HepG2 (cell line): Measurements from ENCODE around the gene CCS. TPM values are rescaled to one million over a fixed set of nuclear protein-coding genes. Genes with fewer than 3 reads are reported as not detected.

Source experiments
- AGO2 ChIP-seq: fragments of 200-400 bp; formaldehyde crosslinking; optimal IDR thresholded peaks from 2 replicates; pipeline ENCODE3; 2017; ENCODE audit warnings: mild to moderate bottlenecking, low read depth, low read length, moderate library complexity
- AKAP8 ChIP-seq: sonication (generic); formaldehyde crosslinking; IDR thresholded peaks from 2 replicates; pipeline ENCODE4 v1.5.1; 2020; ENCODE audit warnings: mild to moderate bottlenecking, missing genetic modification reagents
- ASH2L ChIP-seq: fragments of 300-600, 200-600 bp; sonication (generic); IDR thresholded peaks from 2 replicates; pipeline ENCODE4 v1.7.0; 2017; ENCODE audit warnings: low read depth, mild to moderate bottlenecking, moderate library complexity, mixed read lengths, low read length; ENCODE audit not compliant: insufficient read length
- CENPT ChIP-seq: sonication (generic); formaldehyde crosslinking; IDR thresholded peaks from 2 replicates; pipeline ENCODE4 v1.8.0; 2022; ENCODE audit warnings: low read depth, mild to moderate bottlenecking, moderate library complexity, missing genetic modification reagents
- ELF4 ChIP-seq: sonication (generic); formaldehyde crosslinking; IDR thresholded peaks from 2 replicates; pipeline ENCODE4 v1.5.0; 2020; ENCODE audit warnings: missing genetic modification reagents, mild to moderate bottlenecking, moderate library complexity, borderline replicate concordance
- EZH2 ChIP-seq: conservative IDR thresholded peaks from 2 replicates; pipeline ENCODE4 v1.6.1; 2012; ENCODE audit warnings: mild to moderate bottlenecking, low read depth, low read length, moderate library complexity
- HINFP ChIP-seq: sonication (generic); formaldehyde crosslinking; IDR thresholded peaks from 2 replicates; pipeline ENCODE4 v1.4.0; 2020; ENCODE audit warnings: low read depth, mild to moderate bottlenecking, missing genetic modification reagents
- IRF1 ChIP-seq: sonication (generic); formaldehyde crosslinking; IDR thresholded peaks from 2 replicates; pipeline ENCODE4 v1.4.0; 2020; ENCODE audit warnings: low read depth, mild to moderate bottlenecking, missing genetic modification reagents
- KDM4B ChIP-seq: sonication (generic); formaldehyde crosslinking; IDR thresholded peaks from 2 replicates; pipeline ENCODE4 v1.4.0; 2020; ENCODE audit warnings: missing genetic modification reagents
- NAIF1 ChIP-seq: sonication (generic); formaldehyde crosslinking; IDR thresholded peaks from 2 replicates; pipeline ENCODE4 v1.5.0; 2020; ENCODE audit warnings: mild to moderate bottlenecking, missing genetic modification reagents, borderline replicate concordance
- NFE2L2 ChIP-seq: fragments of 150-350 bp; IDR thresholded peaks from 2 replicates; pipeline ENCODE4 v1.6.1; 2014; ENCODE audit warnings: low read length
- REL ChIP-seq: sonication (generic); formaldehyde crosslinking; conservative IDR thresholded peaks from 2 replicates; pipeline ENCODE4 v1.8.0; 2022; ENCODE audit warnings: mild to moderate bottlenecking, missing genetic modification reagents, moderate library complexity
- TCF7L2 ChIP-seq: IDR thresholded peaks from 2 replicates; pipeline ENCODE4 v1.6.1; 2011; ENCODE audit warnings: mild to moderate bottlenecking, low read depth, low read length, moderate library complexity
- ZFP36 ChIP-seq: fragments of 150-350 bp; IDR thresholded peaks from 2 replicates; pipeline ENCODE4 v1.6.1; 2018; ENCODE audit warnings: borderline replicate concordance, low read length, low read depth; ENCODE audit not compliant: partially characterized antibody
- ZFP82 ChIP-seq: sonication (generic); formaldehyde crosslinking; IDR thresholded peaks from 2 replicates; pipeline ENCODE4 v1.5.1; 2020; ENCODE audit warnings: mild to moderate bottlenecking, missing genetic modification reagents, borderline replicate concordance
- ZMYM4 ChIP-seq: sonication (generic); formaldehyde crosslinking; IDR thresholded peaks from 2 replicates; pipeline ENCODE4 v1.8.1; 2023; ENCODE audit warnings: mild to moderate bottlenecking, missing genetic modification reagents
- ZNF253 ChIP-seq: sonication (generic); formaldehyde crosslinking; IDR thresholded peaks from 2 replicates; pipeline ENCODE4 v1.8.0; 2022; ENCODE audit warnings: mild to moderate bottlenecking, missing genetic modification reagents, borderline replicate concordance
- ZNF296 ChIP-seq: sonication (generic); formaldehyde crosslinking; conservative IDR thresholded peaks from 2 replicates; pipeline ENCODE4 v1.5.0; 2020; ENCODE audit warnings: mild to moderate bottlenecking, missing genetic modification reagents
- ZNF574 ChIP-seq: sonication (generic); formaldehyde crosslinking; IDR thresholded peaks from 2 replicates; pipeline ENCODE4 v1.4.0; 2020; ENCODE audit warnings: missing genetic modification reagents
- ZNF839 ChIP-seq: sonication (generic); formaldehyde crosslinking; IDR thresholded peaks from 2 replicates; pipeline ENCODE4 v1.4.0; 2020; ENCODE audit warnings: missing genetic modification reagents, mild to moderate bottlenecking, borderline replicate concordance
- polyA plus RNA-seq, 8 experiments: library from polyadenylated mRNA; depleted of rRNA in 3 of 8; stranded (reverse) in 7 of 8; unstranded in 1 of 8; fragments of >200 nt; fragmentation: Illumina TruSeq in 4 of 8; extraction: Trizol in 4 of 8; gene quantifications; 2 replicates each; pipeline versions ENCODE4 v1.2.1 to v1.2.3, GENCODE V29; 2011 to 2016; ENCODE audit warnings: low read depth in 4 of 8, missing spikeins in 1 of 8, mixed read lengths in 1 of 8; ENCODE audit not compliant: insufficient read depth in 1 of 8
- total RNA-seq, 5 experiments: library from RNA; depleted of rRNA; stranded (reverse); fragments of >200 nt; fragmentation: Illumina TruSeq; extraction: Trizol; gene quantifications; 2 replicates each; pipeline ENCODE4 v1.2.3, GENCODE V29; 2016; ENCODE audit warnings: low read depth in 1 of 5
- TF ChIP-seq, protein P1 (sequence below): IDR thresholded peaks from 2 replicates; pipeline ENCODE4 v1.6.1; 2016
- TF ChIP-seq, protein P2 (sequence below): sonication (generic); formaldehyde crosslinking; IDR thresholded peaks from 2 replicates; pipeline ENCODE4 v1.5.0; 2020; ENCODE audit warnings: missing genetic modification reagents

The CCS gene
- total and polyA plus RNA-seq, 2 of the 13 experiments (the other 11 are each of a cell fraction or from before 2014, with no cell fraction given): 25.4 to 44.6 TPM

GRCh38 chr11:66607126-66607834, 14.3 kb downstream of the CCS start (continued):
- TF ChIP-seq, protein P1, sequence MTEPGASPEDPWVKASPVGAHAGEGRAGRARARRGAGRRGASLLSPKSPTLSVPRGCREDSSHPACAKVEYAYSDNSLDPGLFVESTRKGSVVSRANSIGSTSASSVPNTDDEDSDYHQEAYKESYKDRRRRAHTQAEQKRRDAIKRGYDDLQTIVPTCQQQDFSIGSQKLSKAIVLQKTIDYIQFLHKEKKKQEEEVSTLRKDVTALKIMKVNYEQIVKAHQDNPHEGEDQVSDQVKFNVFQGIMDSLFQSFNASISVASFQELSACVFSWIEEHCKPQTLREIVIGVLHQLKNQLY (CRISPR knock-in tag): no peak
- TF ChIP-seq HINFP (CRISPR knock-in tag) (no peak), AGO2 (no peak), ZNF253 (CRISPR knock-in tag) (no peak), ZNF296 (CRISPR knock-in tag) (no peak), EZH2 (no peak), ASH2L (no peak), KDM4B (CRISPR knock-in tag) (no peak), ZNF839 (CRISPR knock-in tag) (no peak), ZFP36 (no peak), ZNF574 (0 out of 2 replicates have a peak, but pooled peaks have one; percentile 15), CENPT (no peak), ZMYM4 (CRISPR knock-in tag) (peak; percentile 52), ZFP82 (no peak), NAIF1 (CRISPR knock-in tag) (no peak), TCF7L2 (no peak), IRF1 (CRISPR knock-in tag) (no peak), ELF4 (no peak), NFE2L2 (no peak), REL (CRISPR knock-in tag) (no peak), AKAP8 (CRISPR knock-in tag) (no peak)
- TF ChIP-seq, protein P2, sequence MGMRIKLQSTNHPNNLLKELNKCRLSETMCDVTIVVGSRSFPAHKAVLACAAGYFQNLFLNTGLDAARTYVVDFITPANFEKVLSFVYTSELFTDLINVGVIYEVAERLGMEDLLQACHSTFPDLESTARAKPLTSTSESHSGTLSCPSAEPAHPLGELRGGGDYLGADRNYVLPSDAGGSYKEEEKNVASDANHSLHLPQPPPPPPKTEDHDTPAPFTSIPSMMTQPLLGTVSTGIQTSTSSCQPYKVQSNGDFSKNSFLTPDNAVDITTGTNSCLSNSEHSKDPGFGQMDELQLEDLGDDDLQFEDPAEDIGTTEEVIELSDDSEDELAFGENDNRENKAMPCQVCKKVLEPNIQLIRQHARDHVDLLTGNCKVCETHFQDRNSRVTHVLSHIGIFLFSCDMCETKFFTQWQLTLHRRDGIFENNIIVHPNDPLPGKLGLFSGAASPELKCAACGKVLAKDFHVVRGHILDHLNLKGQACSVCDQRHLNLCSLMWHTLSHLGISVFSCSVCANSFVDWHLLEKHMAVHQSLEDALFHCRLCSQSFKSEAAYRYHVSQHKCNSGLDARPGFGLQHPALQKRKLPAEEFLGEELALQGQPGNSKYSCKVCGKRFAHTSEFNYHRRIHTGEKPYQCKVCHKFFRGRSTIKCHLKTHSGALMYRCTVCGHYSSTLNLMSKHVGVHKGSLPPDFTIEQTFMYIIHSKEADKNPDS (CRISPR knock-in tag): no peak
